Activated CD4-positive, alpha-beta T cell treated with anti-CD3 and anti-CD28 coated beads for 36 hours (primary cell): ENCODE results near the gene CELA2A. TPM values are rescaled to one million over a fixed set of nuclear protein-coding genes. Genes with fewer than 3 reads are reported as not detected.

Experiments
- ATAC-seq: fragments of 200-7000 bp; cut with Tn5 transposase; one replicate; pipeline ENCODE4 v1.10.0; 2021; ENCODE audit warnings: mild to moderate bottlenecking, moderate library complexity
- CTCF ChIA-PET: fragments of 350-600 bp; sonication (Branson Sonifier 250); formaldehyde crosslinking; loops from one replicate; lab custom pipeline; 2021; ENCODE audit warnings: antibody characterized with exemption; lab: Charles Lee
- POLR2A ChIA-PET: fragments of 350-600 bp; sonication (Branson Sonifier 250); formaldehyde crosslinking; loops from one replicate; lab custom pipeline; 2021; ENCODE audit warnings: antibody characterized with exemption, inconsistent platforms; lab: Charles Lee
- DNase-seq: peaks from one replicate; pipeline ENCODE4 v3.0.0-alpha.2; 2020
- H3K27ac Mint-ChIP-seq: one replicate; pipeline ENCODE4 v1.8.0; 2021; ENCODE audit warnings: mixed read lengths
- H3K27me3 Mint-ChIP-seq: one replicate; pipeline ENCODE4 v1.8.0; 2021; ENCODE audit warnings: mixed read lengths
- H3K36me3 Mint-ChIP-seq: one replicate; pipeline ENCODE4 v1.8.0; 2021; ENCODE audit warnings: low read depth, mixed read lengths
- H3K4me1 Mint-ChIP-seq: one replicate; pipeline ENCODE4 v1.8.0; 2021; ENCODE audit warnings: mixed read lengths
- H3K4me3 Mint-ChIP-seq: one replicate; pipeline ENCODE4 v1.8.0; 2021; ENCODE audit warnings: mild to moderate bottlenecking, moderate library complexity, mixed read lengths
- H3K9me3 Mint-ChIP-seq: one replicate; pipeline ENCODE4 v1.8.0; 2021; ENCODE audit warnings: low read depth, mixed read lengths
- intact Hi-C, 2 experiments: fragments of 100-400 bp; cut with DNase I in 1 of 2; cut with micrococcal nuclease in 1 of 2; formaldehyde crosslinking; loops; one replicate each; pipeline versions ENCODE4 v1.14.2 to v1.15.1; 2022 to 2024; cut with DNase I, micrococcal nuclease
- total RNA-seq, 2 experiments: library from RNA; stranded (reverse); gene quantifications; one replicate each; pipeline ENCODE4 v1.2.3, GENCODE V29; 2021

Gene CELA2A
- total RNA-seq, 2 experiments from 2014 or later: not detected

- intact Hi-C loops: no loop called here
- Mint-ChIP-seq H3K36me3 (no peaks in the 10 kb centered on the region), H3K27ac (no peak overlapping the region), H3K4me1 (no peaks in the 10 kb centered on the region), H3K4me3 (no peak overlapping the region), H3K27me3 (peaks cover 7% of the 10 kb centered on the region), H3K9me3 (no peaks in the 10 kb centered on the region)
- ChIA-PET CTCF (interaction anchor here (0.6 to 1.9 kb wide), 3 partner anchors 13 to 140 kb away, joined by 3 to 8 read pairs (median 4); no protein-coding TSS in a partner anchor), POLR2A (no interaction called here)
- ATAC-seq (no peak), DNase-seq (no peak)
Observed at GRCh38 chr1:15444468-15445389, 11.8 kb upstream of the CELA2A start.

- Mint-ChIP-seq H3K27ac (no peak overlapping the region), H3K4me1 (no peaks in the 10 kb centered on the region), H3K4me3 (no peak overlapping the region), H3K36me3 (no peaks in the 10 kb centered on the region), H3K9me3 (no peaks in the 10 kb centered on the region), H3K27me3 (peaks cover 7% of the 10 kb centered on the region)
- ATAC-seq (no peak), DNase-seq (no peak)
- ChIA-PET POLR2A (no interaction called here), CTCF (interaction anchor here (0.6 kb wide), 1 partner anchor 141 kb away, joined by 4 read pairs; no protein-coding TSS in a partner anchor)
- intact Hi-C loops: no loop called here
Observed at GRCh38 chr1:15445390-15446122, 11.0 kb upstream of the CELA2A start.

- intact Hi-C loops: no loop called here
- no peaks in the 10 kb centered on the region for H3K36me3 Mint-ChIP-seq
- ATAC-seq: no peak
- no peak overlapping the region for H3K27ac Mint-ChIP-seq
- peaks cover 8% of the 10 kb centered on the region for H3K27me3 Mint-ChIP-seq
- ChIA-PET POLR2A (no interaction called here), CTCF (no interaction called here)
- DNase-seq: no peak
- no peaks in the 10 kb centered on the region for H3K4me1 Mint-ChIP-seq
- H3K9me3 Mint-ChIP-seq: no peaks in the 10 kb centered on the region
- H3K4me3 Mint-ChIP-seq: no peak overlapping the region
Observed at GRCh38 chr1:15446212-15446611, 10.3 kb upstream of the CELA2A start.

GRCh38 chr1:15448877-15449462, 7.6 kb upstream of the CELA2A start:
- peaks cover 8% of the 10 kb centered on the region for H3K27me3 Mint-ChIP-seq
- no peak for ATAC-seq
- no peaks in the 10 kb centered on the region for H3K36me3 Mint-ChIP-seq
- H3K4me1 Mint-ChIP-seq: no peaks in the 10 kb centered on the region
- H3K4me3 Mint-ChIP-seq: no peak overlapping the region
- DNase-seq: no peak
- no peaks in the 10 kb centered on the region for H3K9me3 Mint-ChIP-seq
- no peak overlapping the region for H3K27ac Mint-ChIP-seq
- ChIA-PET POLR2A (no interaction called here), CTCF (interaction anchor here (0.7 kb wide), 1 partner anchor 863 kb away, joined by 3 read pairs; no protein-coding TSS in a partner anchor)
- intact Hi-C loops: no loop called here

- ATAC-seq (no peak), DNase-seq (no peak)
- no peak overlapping the region for H3K4me3 Mint-ChIP-seq
- no peak overlapping the region for H3K27ac Mint-ChIP-seq
- H3K27me3 Mint-ChIP-seq: peaks cover 8% of the 10 kb centered on the region
- intact Hi-C loops: no loop called here
- CTCF ChIA-PET: interaction anchor here (0.7 kb wide), 1 partner anchor 864 kb away, joined by 3 read pairs; no protein-coding TSS in a partner anchor
- no peaks in the 10 kb centered on the region for H3K36me3 Mint-ChIP-seq
- H3K9me3 Mint-ChIP-seq: no peaks in the 10 kb centered on the region
- POLR2A ChIA-PET: no interaction called here
- no peaks in the 10 kb centered on the region for H3K4me1 Mint-ChIP-seq
Observed at GRCh38 chr1:15449567-15449966, 7.0 kb upstream of the CELA2A start.

- intact Hi-C loops: no loop called here
- no peaks in the 10 kb centered on the region for H3K36me3 Mint-ChIP-seq
- CTCF ChIA-PET: no interaction called here
- no peak overlapping the region for H3K27ac Mint-ChIP-seq
- no peaks in the 10 kb centered on the region for H3K4me1 Mint-ChIP-seq
- ATAC-seq (no peak), DNase-seq (no peak)
- H3K27me3 Mint-ChIP-seq: peaks cover 4% of the 10 kb centered on the region
- H3K9me3 Mint-ChIP-seq: no peaks in the 10 kb centered on the region
- POLR2A ChIA-PET: no interaction called here
- H3K4me3 Mint-ChIP-seq: no peak overlapping the region
Observed at GRCh38 chr1:15451014-15451722, 5.4 kb upstream of the CELA2A start.

GRCh38 chr1:15452216-15452615, 4.3 kb upstream of the CELA2A start:
- Mint-ChIP-seq H3K4me1 (no peaks in the 10 kb centered on the region), H3K9me3 (no peaks in the 10 kb centered on the region), H3K4me3 (no peak overlapping the region), H3K36me3 (no peaks in the 10 kb centered on the region), H3K27me3 (peaks cover 3% of the 10 kb centered on the region), H3K27ac (no peak overlapping the region)
- DNase-seq (no peak), ATAC-seq (no peak)
- intact Hi-C loops: no loop called here
- POLR2A ChIA-PET: no interaction called here
- CTCF ChIA-PET: no interaction called here

GRCh38 chr1:15452866-15453571, 3.5 kb upstream of the CELA2A start:
- no peak overlapping the region for H3K27ac Mint-ChIP-seq
- no peak overlapping the region for H3K4me3 Mint-ChIP-seq
- CTCF ChIA-PET: no interaction called here
- H3K4me1 Mint-ChIP-seq: no peaks in the 10 kb centered on the region
- ATAC-seq (no peak), DNase-seq (no peak)
- no peaks in the 10 kb centered on the region for H3K36me3 Mint-ChIP-seq
- no peaks in the 10 kb centered on the region for H3K9me3 Mint-ChIP-seq
- peaks cover 2% of the 10 kb centered on the region for H3K27me3 Mint-ChIP-seq
- intact Hi-C loops: no loop called here
- POLR2A ChIA-PET: no interaction called here

GRCh38 chr1:15453734-15454133, 2.8 kb upstream of the CELA2A start:
- no peak overlapping the region for H3K4me3 Mint-ChIP-seq
- intact Hi-C loops: no loop called here
- ATAC-seq: no peak
- H3K27ac Mint-ChIP-seq: no peak overlapping the region
- no peaks in the 10 kb centered on the region for H3K9me3 Mint-ChIP-seq
- H3K27me3 Mint-ChIP-seq: peaks cover 2% of the 10 kb centered on the region
- H3K4me1 Mint-ChIP-seq: no peaks in the 10 kb centered on the region
- POLR2A ChIA-PET: no interaction called here
- CTCF ChIA-PET: no interaction called here
- no peak for DNase-seq
- H3K36me3 Mint-ChIP-seq: no peaks in the 10 kb centered on the region

GRCh38 chr1:15454256-15454655, 2.3 kb upstream of the CELA2A start:
- ChIA-PET POLR2A (no interaction called here), CTCF (no interaction called here)
- intact Hi-C loops: no loop called here
- Mint-ChIP-seq H3K4me3 (no peak overlapping the region), H3K27me3 (peaks cover 2% of the 10 kb centered on the region), H3K27ac (no peak overlapping the region), H3K9me3 (no peaks in the 10 kb centered on the region), H3K4me1 (no peaks in the 10 kb centered on the region), H3K36me3 (no peaks in the 10 kb centered on the region)
- DNase-seq (no peak), ATAC-seq (no peak)

GRCh38 chr1:15455522-15455921, 1.0 kb upstream of the CELA2A start:
- intact Hi-C loops: no loop called here
- H3K36me3 Mint-ChIP-seq: no peaks in the 10 kb centered on the region
- ATAC-seq (no peak), DNase-seq (no peak)
- H3K27ac Mint-ChIP-seq: no peak overlapping the region
- CTCF ChIA-PET: no interaction called here
- peaks cover 2% of the 10 kb centered on the region for H3K27me3 Mint-ChIP-seq
- H3K9me3 Mint-ChIP-seq: no peaks in the 10 kb centered on the region
- POLR2A ChIA-PET: no interaction called here
- no peak overlapping the region for H3K4me3 Mint-ChIP-seq
- no peaks in the 10 kb centered on the region for H3K4me1 Mint-ChIP-seq
